Naive thymus-derived CD4-positive, alpha-beta T cell (primary cell): ENCODE measurements around the gene RSPH1. TPM values are rescaled to one million over a fixed set of nuclear protein-coding genes. Genes with fewer than 3 reads are reported as not detected.

Source experiments
- ATAC-seq: fragments of 150-1000 bp; cut with Tn5 transposase; 2 replicates; pipeline ENCODE4 v1.10.0; 2021; ENCODE audit warnings: mild to moderate bottlenecking, moderate library complexity
- CTCF ChIA-PET: fragments of 350-600 bp; sonication (Branson Sonifier 250); formaldehyde crosslinking; loops from one replicate; lab custom pipeline; 2021; ENCODE audit warnings: antibody characterized with exemption; lab: Charles Lee
- POLR2A ChIA-PET: fragments of 350-600 bp; sonication (Branson Sonifier 250); formaldehyde crosslinking; loops from one replicate; lab custom pipeline; 2021; ENCODE audit warnings: antibody characterized with exemption, inconsistent platforms; lab: Charles Lee
- DNase-seq, 9 donors: peaks; one replicate each; pipeline versions ENCODE4 v3.0.0 to v3.0.0-alpha.2; 2020 to 2022; ENCODE audit warnings: mixed read lengths in 1 of 9
- H3K27ac ChIP-seq: one replicate; pipeline ENCODE4 v1.7.0; 2013; ENCODE audit warnings: mild to moderate bottlenecking, low read depth, low read length, moderate library complexity
- H3K27me3 ChIP-seq, 2 donors: one replicate each; pipeline ENCODE4 v1.7.0; 2013; ENCODE audit warnings: low read length in 2 of 2, mild to moderate bottlenecking in 2 of 2, moderate library complexity in 2 of 2; ENCODE audit not compliant: control insufficient read depth in 2 of 2, insufficient read depth in 2 of 2
- H3K36me3 ChIP-seq, 3 experiments: 1 replicate in 2 of 3; 2 replicates in 1 of 3; pipeline ENCODE4 v1.7.0; 2013; ENCODE audit warnings: low read length in 3 of 3, mild to moderate bottlenecking in 3 of 3, moderate library complexity in 1 of 3; ENCODE audit not compliant: insufficient read depth in 3 of 3, control insufficient read depth in 2 of 3
- H3K4me1 ChIP-seq, 2 donors: one replicate each; pipeline ENCODE4 v1.7.0; 2013; ENCODE audit warnings: low read length in 2 of 2, mild to moderate bottlenecking in 2 of 2, moderate library complexity in 1 of 2; ENCODE audit not compliant: control insufficient read depth in 2 of 2, insufficient read depth in 2 of 2
- H3K4me3 ChIP-seq: 2 replicates; pipeline ENCODE4 v1.7.0; 2013; ENCODE audit warnings: mild to moderate bottlenecking, low read length
- H3K9me3 ChIP-seq, 3 experiments: 1 replicate in 2 of 3; 2 replicates in 1 of 3; pipeline ENCODE4 v1.7.0; 2013; ENCODE audit warnings: low read length in 3 of 3; ENCODE audit not compliant: control insufficient read depth in 2 of 3
- H3K27ac Mint-ChIP-seq, 9 donors: one replicate each; pipeline ENCODE4 v1.8.0; 2020 to 2022; ENCODE audit warnings: mixed read lengths in 9 of 9, mild to moderate bottlenecking in 8 of 9, moderate library complexity in 5 of 9, inconsistent platforms in 2 of 9
- H3K27me3 Mint-ChIP-seq, 5 donors: one replicate each; pipeline ENCODE4 v1.8.0; 2021 to 2022; ENCODE audit warnings: mixed read lengths in 5 of 5, mild to moderate bottlenecking in 1 of 5
- H3K36me3 Mint-ChIP-seq, 5 donors: one replicate each; pipeline ENCODE4 v1.8.0; 2020 to 2022; ENCODE audit warnings: mixed read lengths in 5 of 5, mild to moderate bottlenecking in 3 of 5, inconsistent platforms in 1 of 5
- H3K4me1 Mint-ChIP-seq, 7 donors: one replicate each; pipeline ENCODE4 v1.8.0; 2020 to 2022; ENCODE audit warnings: mixed read lengths in 7 of 7, mild to moderate bottlenecking in 3 of 7, inconsistent platforms in 1 of 7
- H3K4me3 Mint-ChIP-seq, 10 donors: one replicate each; pipeline ENCODE4 v1.8.0; 2020 to 2022; ENCODE audit warnings: mild to moderate bottlenecking in 10 of 10, mixed read lengths in 10 of 10, moderate library complexity in 6 of 10, inconsistent platforms in 2 of 10
- H3K9me3 Mint-ChIP-seq, 11 donors: one replicate each; pipeline ENCODE4 v1.8.0; 2020 to 2022; ENCODE audit warnings: mixed read lengths in 11 of 11, mild to moderate bottlenecking in 4 of 11, inconsistent platforms in 1 of 11, moderate library complexity in 1 of 11
- intact Hi-C, 2 donors: fragments of 100-400 bp; cut with micrococcal nuclease; formaldehyde crosslinking; loops; one replicate each; pipeline ENCODE4 v1.15.1; 2023
- polyA plus RNA-seq, 2 donors: library from polyadenylated mRNA; unstranded; fragments of 300-500 nt; fragmentation: Illumina TruSeq; gene quantifications; one replicate each; pipeline ENCODE4 v1.2.3, GENCODE V29; 2021
- total RNA-seq, 6 experiments: library from RNA in 5 of 6; stranded (reverse) in 5 of 6; gene quantifications; 1 replicate in 5 of 6; 2 replicates in 1 of 6; pipeline ENCODE4 v1.2.3 and lab custom pipeline; 2021 to 2026

RSPH1 gene
- total and polyA plus RNA-seq, 7 experiments from 2014 or later: 0.27 to 0.40 TPM; not detected in 5

DNA sequence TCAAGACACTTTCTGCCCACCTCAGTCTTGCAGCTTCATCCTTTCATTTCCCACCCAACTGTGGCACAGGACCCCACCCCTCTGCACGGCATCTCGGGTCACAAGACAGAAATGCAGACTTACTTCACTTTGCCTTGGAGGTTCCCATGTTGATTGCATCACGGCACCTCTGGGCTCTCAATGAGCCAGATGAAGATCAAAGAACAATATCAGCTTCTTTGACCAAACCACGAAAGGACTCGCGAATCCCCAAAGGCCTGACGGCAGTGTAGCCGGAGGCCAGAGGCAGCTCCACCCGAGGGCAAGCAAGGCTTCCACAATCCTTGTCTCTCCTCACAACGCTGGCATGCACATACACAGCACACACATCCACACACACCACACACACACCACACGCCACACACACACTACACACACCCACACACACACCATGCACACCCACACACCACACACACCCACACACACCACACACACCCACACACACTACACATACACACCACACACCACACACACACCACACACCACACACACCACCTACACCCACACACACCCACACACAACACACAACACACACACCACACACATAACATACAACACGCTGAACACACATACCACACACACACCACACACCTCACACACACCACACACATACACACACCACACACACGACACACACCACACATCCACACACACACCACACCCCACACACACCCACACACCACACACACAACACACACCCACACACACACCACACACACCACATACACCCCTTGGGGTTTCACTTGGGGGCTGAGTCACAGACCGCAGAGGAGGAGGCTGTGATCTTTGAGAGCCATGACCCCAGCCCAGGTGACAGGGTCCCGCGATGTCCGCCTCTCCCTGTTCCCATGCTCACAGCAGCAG lies 56.5 kb downstream of the RSPH1 start:
- Mint-ChIP-seq H3K27ac (peak overlapping the region; percentile 24 to 90 (median 73)), H3K9me3 (peaks cover 0 to 2% (median 0%) of the 10 kb centered on the region in 11 donors), H3K36me3 (peaks cover 15 to 82% (median 56%) of the 10 kb centered on the region in 5 donors), H3K27me3 (no peaks in the 10 kb centered on the region), H3K4me3 (peak overlapping the region in 1 of 10 donors; percentile 14), H3K4me1 (peaks cover 29 to 59% (median 47%) of the 10 kb centered on the region in 7 donors)
- H3K4me1 ChIP-seq: peaks cover 10 to 16% of the 10 kb centered on the region in 2 donors
- no peak overlapping the region for H3K4me3 ChIP-seq
- no peaks in the 10 kb centered on the region for H3K27me3 ChIP-seq
- H3K27ac ChIP-seq: peak overlapping the region; percentile 30
- peaks cover 29 to 95% (median 32%) of the 10 kb centered on the region in 3 experiments for H3K36me3 ChIP-seq
- DNase-seq: peak in 1 of 9 donors; percentile 52
- ChIA-PET CTCF (no interaction called here), POLR2A (no interaction called here)
- peak; percentile 36 for ATAC-seq
- intact Hi-C loops: loop anchor here in 1 of 2 donors (10.0 kb wide), 1 partner anchor 95 kb away; no protein-coding TSS in a partner anchor
- H3K9me3 ChIP-seq: no peaks in the 10 kb centered on the region

DNA sequence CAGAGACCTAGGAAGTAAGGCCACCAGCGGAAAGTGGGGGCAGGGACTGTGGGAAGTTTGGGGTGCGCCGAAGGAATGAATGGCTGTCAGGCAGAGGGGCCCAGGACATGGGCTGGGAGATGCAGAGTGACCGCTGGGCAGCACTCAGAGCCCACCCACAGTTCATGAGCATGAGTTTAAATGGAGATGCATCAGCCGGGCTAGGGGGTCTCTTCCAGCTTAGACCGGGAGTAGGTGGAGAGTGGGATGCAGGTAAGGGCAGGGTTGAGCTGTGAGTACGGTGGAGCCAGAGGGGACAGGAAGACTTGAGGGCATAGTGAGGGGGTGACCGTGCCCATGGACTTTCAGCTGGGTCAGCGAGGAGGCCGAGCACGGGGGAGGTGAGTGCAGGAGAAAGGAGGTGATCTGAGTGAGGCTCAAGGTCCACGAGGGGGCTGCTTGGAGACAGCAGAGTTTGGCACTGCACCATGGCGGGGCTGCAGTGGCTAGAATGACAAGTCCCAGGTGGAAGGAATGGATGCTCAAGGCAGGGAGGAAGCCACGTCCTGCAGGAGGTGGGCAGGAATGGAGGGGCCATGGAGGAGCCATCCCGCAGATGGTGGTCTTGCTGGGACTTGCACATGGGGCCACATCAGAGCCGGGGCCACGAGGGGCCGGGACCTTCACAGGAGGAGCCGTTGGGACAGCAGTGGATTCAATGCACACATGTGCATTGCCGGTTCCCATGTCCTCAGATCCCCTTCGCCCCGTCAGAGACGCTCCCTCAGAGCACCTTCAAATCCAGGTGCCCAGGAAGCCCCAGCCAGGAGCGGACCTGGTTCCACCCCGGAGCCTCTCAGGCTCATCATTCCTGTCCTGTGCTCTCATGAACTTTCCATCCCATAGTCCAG lies 57.5 kb downstream of the RSPH1 start:
- peaks cover 10 to 21% of the 10 kb centered on the region in 2 donors for H3K4me1 ChIP-seq
- H3K36me3 ChIP-seq: peaks cover 34 to 95% (median 37%) of the 10 kb centered on the region in 3 experiments
- Mint-ChIP-seq H3K27ac (peak overlapping the region in 7 of 9 donors; percentile 65 to 90 (median 77)), H3K4me3 (no peak overlapping the region), H3K4me1 (peaks cover 35 to 68% (median 55%) of the 10 kb centered on the region in 7 donors), H3K27me3 (no peaks in the 10 kb centered on the region), H3K36me3 (peaks cover 23 to 86% (median 65%) of the 10 kb centered on the region in 5 donors), H3K9me3 (peaks cover 0 to 2% (median 0%) of the 10 kb centered on the region in 11 donors)
- H3K27ac ChIP-seq: no peak overlapping the region
- ChIA-PET CTCF (no interaction called here), POLR2A (interaction anchor here (1.2 kb wide), 1 partner anchor 14 kb away, joined by 4 read pairs; no protein-coding TSS in a partner anchor)
- ATAC-seq: no peak
- no peaks in the 10 kb centered on the region for H3K27me3 ChIP-seq
- DNase-seq: no peak
- no peak overlapping the region for H3K4me3 ChIP-seq
- H3K9me3 ChIP-seq: no peaks in the 10 kb centered on the region
- intact Hi-C loops: loop anchor here in 1 of 2 donors (10.0 kb wide), 1 partner anchor 94 kb away; no protein-coding TSS in a partner anchor

DNA sequence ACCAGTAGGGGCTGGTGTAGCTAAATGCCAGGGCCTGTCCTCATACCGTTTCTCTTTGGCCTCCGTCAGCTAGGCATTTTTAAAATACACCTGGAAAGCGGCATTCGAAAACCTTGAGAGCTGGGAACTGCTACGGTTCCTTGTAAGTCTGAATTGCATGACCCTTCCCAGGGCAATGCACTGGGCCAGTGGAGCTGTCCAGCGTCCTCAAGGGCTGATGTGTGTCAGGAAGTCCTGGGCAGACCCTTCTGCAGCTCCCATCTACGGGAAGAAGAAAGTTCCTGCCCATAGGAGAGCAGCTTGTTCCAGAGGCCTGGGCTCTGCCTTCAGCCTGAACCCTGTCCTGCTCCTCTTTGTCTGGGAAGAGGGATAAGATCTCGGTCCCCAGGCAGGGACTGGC lies 58.2 kb downstream of the RSPH1 start:
- no peaks in the 10 kb centered on the region for H3K27me3 ChIP-seq
- ATAC-seq (no peak), DNase-seq (no peak)
- CTCF ChIA-PET: interaction anchor here (0.6 kb wide), 1 partner anchor 51 kb away, joined by 3 read pairs; no protein-coding TSS in a partner anchor
- peaks cover 42 to 95% (median 42%) of the 10 kb centered on the region in 3 experiments for H3K36me3 ChIP-seq
- no peak overlapping the region for H3K4me3 ChIP-seq
- no peaks in the 10 kb centered on the region for H3K9me3 ChIP-seq
- POLR2A ChIA-PET: interaction anchor here (0.6 to 1.2 kb wide), 2 partner anchors 13 to 87 kb away, joined by 3 to 4 read pairs; no protein-coding TSS in a partner anchor
- Mint-ChIP-seq H3K4me1 (peaks cover 35 to 73% (median 58%) of the 10 kb centered on the region in 7 donors), H3K27ac (peak overlapping the region in 3 of 9 donors; percentile 77 to 82 (median 78)), H3K9me3 (peaks cover 0 to 2% (median 0%) of the 10 kb centered on the region in 11 donors), H3K4me3 (no peak overlapping the region), H3K36me3 (peaks cover 25 to 88% (median 72%) of the 10 kb centered on the region in 5 donors), H3K27me3 (no peaks in the 10 kb centered on the region)
- intact Hi-C loops: loop anchor here in 1 of 2 donors (10.0 kb wide), 1 partner anchor 93 kb away; no protein-coding TSS in a partner anchor
- no peak overlapping the region for H3K27ac ChIP-seq
- H3K4me1 ChIP-seq: peaks cover 10 to 21% of the 10 kb centered on the region in 2 donors

DNA sequence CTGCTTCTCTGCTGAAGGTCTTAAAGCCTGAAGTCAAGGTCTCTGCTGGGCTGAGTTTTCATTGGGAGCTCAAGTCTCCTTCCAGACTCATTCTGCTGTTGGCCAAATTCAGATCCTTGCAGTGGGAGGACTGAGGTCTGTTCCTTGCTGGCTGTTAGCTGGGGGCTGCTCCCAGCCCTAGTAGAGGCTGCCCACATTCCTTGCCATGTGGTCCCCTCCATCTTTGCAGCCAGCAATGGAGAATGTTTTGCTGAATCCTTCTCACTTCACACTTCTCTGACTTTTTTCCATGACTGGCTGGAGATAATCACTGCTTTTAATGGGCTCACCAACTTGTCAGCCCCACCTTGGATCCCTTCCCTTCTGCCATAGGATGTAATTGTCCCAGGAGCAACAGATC lies 59.1 kb downstream of the RSPH1 start:
- Histone ChIP-seq H3K36me3 (peaks cover 50 to 95% (median 51%) of the 10 kb centered on the region in 3 experiments), H3K27me3 (no peaks in the 10 kb centered on the region), H3K9me3 (no peaks in the 10 kb centered on the region), H3K4me3 (no peak overlapping the region), H3K27ac (peak overlapping the region; percentile 34), H3K4me1 (peaks cover 10 to 21% of the 10 kb centered on the region in 2 donors)
- no peak for DNase-seq
- intact Hi-C loops: loop anchor here (1.0 to 10.0 kb wide), 2 partner anchors 12 to 92 kb away; no protein-coding TSS in a partner anchor
- Mint-ChIP-seq H3K27me3 (no peaks in the 10 kb centered on the region), H3K9me3 (peaks cover 0 to 7% (median 0%) of the 10 kb centered on the region in 11 donors), H3K36me3 (peaks cover 32 to 88% (median 72%) of the 10 kb centered on the region in 5 donors), H3K4me1 (peaks cover 35 to 77% (median 61%) of the 10 kb centered on the region in 7 donors), H3K4me3 (no peak overlapping the region), H3K27ac (peak overlapping the region in 7 of 9 donors; percentile 18 to 85 (median 81))
- ChIA-PET CTCF (no interaction called here), POLR2A (interaction anchor here (1.6 kb wide), 1 partner anchor 13 kb away, joined by 3 read pairs; no protein-coding TSS in a partner anchor)
- no peak for ATAC-seq

DNA sequence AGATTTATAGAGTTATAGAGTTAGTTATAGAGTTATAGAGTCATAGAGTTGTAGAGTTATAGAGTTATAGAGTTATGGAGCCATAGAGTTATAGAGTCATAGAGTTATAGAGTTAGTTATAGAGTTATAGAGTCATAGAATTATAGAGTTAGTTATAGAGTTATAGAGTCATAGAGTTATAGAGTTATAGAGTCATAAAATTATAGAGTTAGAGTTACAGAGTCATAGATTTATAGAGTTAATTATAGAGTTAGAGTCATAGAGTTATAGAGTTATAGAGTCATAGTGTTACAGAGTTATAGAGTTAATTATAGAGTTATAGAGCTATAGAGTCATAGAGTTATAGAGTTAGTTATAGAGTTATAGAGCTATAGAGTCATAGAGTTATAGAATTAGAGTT lies 60.2 kb downstream of the RSPH1 start:
- Mint-ChIP-seq H3K27me3 (no peaks in the 10 kb centered on the region), H3K9me3 (peaks cover 0 to 7% (median 0%) of the 10 kb centered on the region in 11 donors), H3K27ac (peak overlapping the region in 7 of 9 donors; percentile 72 to 91 (median 85)), H3K4me3 (no peak overlapping the region), H3K4me1 (peaks cover 35 to 73% (median 60%) of the 10 kb centered on the region in 7 donors), H3K36me3 (peaks cover 32 to 89% (median 73%) of the 10 kb centered on the region in 5 donors)
- H3K27me3 ChIP-seq: no peaks in the 10 kb centered on the region
- H3K9me3 ChIP-seq: no peaks in the 10 kb centered on the region
- CTCF ChIA-PET: no interaction called here
- POLR2A ChIA-PET: interaction anchor here (1.6 kb wide), 1 partner anchor 14 kb away, joined by 3 read pairs; no protein-coding TSS in a partner anchor
- DNase-seq (no peak), ATAC-seq (no peak)
- peaks cover 52 to 95% (median 52%) of the 10 kb centered on the region in 3 experiments for H3K36me3 ChIP-seq
- peaks cover 10 to 21% of the 10 kb centered on the region in 2 donors for H3K4me1 ChIP-seq
- intact Hi-C loops: loop anchor here (1.0 to 10.0 kb wide), 2 partner anchors 11 to 91 kb away; no protein-coding TSS in a partner anchor
- H3K27ac ChIP-seq: peak overlapping the region; percentile 34
- no peak overlapping the region for H3K4me3 ChIP-seq
